Endothelial cell (in vitro differentiated cells): Measurements from ENCODE around the gene MYF6. TPM values are rescaled to one million over a fixed set of nuclear protein-coding genes. Genes with fewer than 3 reads are reported as not detected.

Source experiments
- DNase-seq: peaks from one replicate; pipeline ENCODE4 v3.0.0; 2021; ENCODE audit warnings: low spot score
- H3K27ac Mint-ChIP-seq: one replicate; pipeline ENCODE4 v1.8.0; 2021; ENCODE audit warnings: mixed read lengths, inconsistent platforms; ENCODE audit not compliant: unreplicated experiment
- H3K27me3 Mint-ChIP-seq: one replicate; pipeline ENCODE4 v1.8.0; 2021; ENCODE audit warnings: mild to moderate bottlenecking, moderate library complexity, mixed read lengths, inconsistent platforms; ENCODE audit not compliant: unreplicated experiment
- H3K36me3 Mint-ChIP-seq: one replicate; pipeline ENCODE4 v1.8.0; 2021; ENCODE audit warnings: mild to moderate bottlenecking, low read depth, mixed read lengths, inconsistent platforms; ENCODE audit not compliant: unreplicated experiment
- H3K4me1 Mint-ChIP-seq: one replicate; pipeline ENCODE4 v1.8.0; 2021; ENCODE audit warnings: mild to moderate bottlenecking, mixed read lengths, inconsistent platforms; ENCODE audit not compliant: unreplicated experiment
- H3K4me3 Mint-ChIP-seq: one replicate; pipeline ENCODE4 v1.8.0; 2021; ENCODE audit warnings: mild to moderate bottlenecking, mixed read lengths, inconsistent platforms; ENCODE audit not compliant: unreplicated experiment
- H3K9me3 Mint-ChIP-seq: one replicate; pipeline ENCODE4 v1.8.0; 2021; ENCODE audit warnings: mixed read lengths, inconsistent platforms; ENCODE audit not compliant: unreplicated experiment
- CTCF ChIP-seq: fragments of 200-600 bp; sonication (generic); IDR thresholded peaks from one replicate; pipeline ENCODE4 v1.5.0; 2021; ENCODE audit warnings: antibody characterized with exemption; ENCODE audit not compliant: unreplicated experiment
- total RNA-seq: library from RNA; stranded (reverse); fragmentation: NEBNext Ultra II Directional; extraction: Animal tissue kit (Norgen Biotek cat#: 25700); gene quantifications from one replicate; pipeline ENCODE4 v1.2.1, GENCODE V29; 2021; ENCODE audit not compliant: unreplicated experiment

Gene MYF6
- total RNA-seq, 1 donor from 2014 or later, result 0.31 TPM

DNA sequence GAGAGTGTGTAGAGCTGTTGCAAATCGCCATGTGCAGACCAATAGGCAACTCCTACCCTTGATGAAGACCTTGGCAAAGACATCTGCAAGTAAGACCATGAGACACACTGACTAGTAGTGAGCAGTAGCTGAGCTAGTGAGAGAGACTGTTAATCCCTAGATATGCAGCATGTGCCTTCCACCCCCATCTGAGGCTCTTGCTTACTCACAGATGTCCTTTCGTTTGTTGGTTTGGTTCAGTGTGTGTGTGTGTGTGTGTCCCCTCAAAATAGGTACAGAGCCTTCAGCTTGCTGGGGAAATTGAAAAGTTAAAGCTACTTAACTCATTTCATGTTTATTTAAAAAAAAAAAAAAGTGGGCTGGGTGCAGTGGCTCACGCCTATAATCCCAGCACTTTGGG, 46.8 kb downstream of the MYF6 start:
- Mint-ChIP-seq H3K4me1 (no peaks in the 10 kb centered on the region), H3K27ac (no peak overlapping the region), H3K9me3 (no peaks in the 10 kb centered on the region), H3K36me3 (no peaks in the 10 kb centered on the region), H3K27me3 (no peaks in the 10 kb centered on the region), H3K4me3 (no peak overlapping the region)
- no peak for DNase-seq
- no peak for TF ChIP-seq CTCF

DNA sequence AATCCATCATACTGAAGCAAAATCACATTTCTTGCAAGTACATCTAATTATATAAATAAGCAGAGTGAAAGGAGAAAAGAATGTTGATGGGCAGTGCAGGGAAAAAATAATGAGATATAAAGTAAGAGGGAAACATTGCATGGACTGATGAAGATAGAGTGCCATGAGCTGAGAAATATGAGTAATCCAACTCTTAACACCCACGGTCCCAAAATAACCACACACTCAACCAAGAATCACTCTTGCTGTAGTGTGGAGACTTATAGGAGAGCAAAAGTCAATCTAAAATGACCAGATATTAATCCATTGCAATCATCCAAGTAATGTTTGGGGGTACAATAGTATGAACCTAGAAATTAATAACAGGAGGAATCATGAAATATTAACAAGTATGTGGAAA, 49.4 kb downstream of the MYF6 start:
- Mint-ChIP-seq H3K27me3 (no peaks in the 10 kb centered on the region), H3K36me3 (no peaks in the 10 kb centered on the region), H3K27ac (no peak overlapping the region), H3K9me3 (no peaks in the 10 kb centered on the region), H3K4me1 (no peaks in the 10 kb centered on the region), H3K4me3 (no peak overlapping the region)
- no peak for DNase-seq
- TF ChIP-seq CTCF, result no peak

Other genes starting within 250 kb of the MYF6 start
- not detected for gene MYF5, start 9.3 kb downstream of the MYF6 start, total RNA-seq
- gene LIN7A, start 230.3 kb downstream of the MYF6 start, total RNA-seq, result 34.0 TPM